HCT116 (cell line): Measurements from ENCODE around the gene RAET1G. TPM values are rescaled to one million over a fixed set of nuclear protein-coding genes. Genes with fewer than 3 reads are reported as not detected.

Experiments used
- ATAC-seq: fragments of 200-7000 bp; cut with Tn5 transposase; 2 replicates; pipeline ENCODE4 v1.9.1; 2020; ENCODE audit warnings: mild to moderate bottlenecking, moderate library complexity
- BruUV-seq: library from RNA; stranded (reverse); fragments of 400-500 nt; replicated peaks from 2 replicates; lab custom pipeline; 2021; lab: Mats Ljungman, UMichigan
- CTCF ChIA-PET: fragments of 300-600 bp; sonication (Branson Sonifier 250); formaldehyde crosslinking; loops from one replicate; lab custom pipeline; 2021; ENCODE audit warnings: antibody characterized with exemption; lab: Charles Lee
- POLR2A ChIA-PET: fragments of 300-600, 350-600 bp; sonication (Branson Sonifier 250); formaldehyde crosslinking; loops from one replicate; lab custom pipeline; 2021; ENCODE audit warnings: antibody characterized with exemption; lab: Charles Lee
- RAD21 ChIA-PET, 2 experiments: fragments of 300-600 bp; sonication (Branson Sonifier 250); formaldehyde crosslinking; loops; one replicate each; lab custom pipeline; 2023; ENCODE audit warnings: low total read pairs in 2 of 2; ENCODE audit not compliant: uncharacterized antibody in 2 of 2, unreplicated experiment in 2 of 2, low non-redundant PET in 1 of 2; lab: Charles Lee
- DNase-seq: peaks from one replicate; pipeline ENCODE4 v3.0.0-alpha.2; 2010; ENCODE audit warnings: low read depth, low spot score
- H2AFZ ChIP-seq: fragments of 200-600 bp; shearing (Covaris generic), sonication (generic); 2 replicates; pipeline ENCODE4 v1.6.1; 2017; ENCODE audit warnings: low read depth, mixed run types, mixed read lengths, antibody characterized with exemption, low read length; ENCODE audit not compliant: poor library complexity, severe bottlenecking
- H3K27ac ChIP-seq: 2 replicates; pipeline ENCODE4 v1.5.1; 2012; ENCODE audit warnings: low read depth, low read length
- H3K27me3 ChIP-seq: fragments of 200-600 bp; sonication (generic); 2 replicates; pipeline ENCODE4 v1.6.1; 2016; ENCODE audit warnings: mixed run types, low read length, mixed read lengths; ENCODE audit not compliant: insufficient read depth
- H3K36me3 ChIP-seq, 2 experiments: fragments of 200-500 bp in 1 of 2; fragments of 200-600 bp in 1 of 2; sonication (Bioruptor generic) in 1 of 2; sonication (generic) in 1 of 2; 2 replicates each; pipeline versions ENCODE4 v1.5.1 to v1.6.1; 2014 to 2016; ENCODE audit warnings: low read length in 2 of 2, inconsistent platforms in 1 of 2, mixed read lengths in 1 of 2, mixed run types in 1 of 2; ENCODE audit not compliant: insufficient read depth in 2 of 2, control insufficient read depth in 1 of 2
- H3K4me1 ChIP-seq, 2 experiments: fragments of 200-600 bp in 1 of 2; sonication (generic) in 1 of 2; 2 replicates each; pipeline versions ENCODE4 v1.5.1 to v1.6.1; 2012 to 2017; ENCODE audit warnings: low read length in 2 of 2, inconsistent platforms in 1 of 2, mild to moderate bottlenecking in 1 of 2, mixed read lengths in 1 of 2, mixed run types in 1 of 2, moderate library complexity in 1 of 2; ENCODE audit not compliant: insufficient read depth in 2 of 2, control insufficient read depth in 1 of 2
- H3K4me2 ChIP-seq: fragments of 200-600 bp; sonication (generic); 2 replicates; pipeline ENCODE4 v1.6.1; 2017; ENCODE audit warnings: mixed run types, low read length, mixed read lengths
- H3K4me3 ChIP-seq, 2 experiments: fragments of 200-600 bp in 1 of 2; sonication (generic) in 1 of 2; replicated peaks in 1 of 2; 2 replicates each; pipeline ENCODE4 v1.5.1; 2011 to 2016; ENCODE audit warnings: low read length in 2 of 2, control low read depth in 1 of 2, low read depth in 1 of 2, mild to moderate bottlenecking in 1 of 2, mixed read lengths in 1 of 2, mixed run types in 1 of 2
- H3K79me2 ChIP-seq: fragments of 200-600 bp; sonication (generic); 2 replicates; pipeline ENCODE4 v1.6.1; 2017; ENCODE audit warnings: mild to moderate bottlenecking, mixed run types, low read length, moderate library complexity, mixed read lengths; ENCODE audit not compliant: insufficient read depth
- H3K9ac ChIP-seq: fragments of 200-600 bp; sonication (generic); 2 replicates; pipeline ENCODE4 v1.6.1; 2016; ENCODE audit warnings: low read length, mixed read lengths
- H3K9me2 ChIP-seq: fragments of 200-600 bp; sonication (generic), shearing (Covaris generic); 2 replicates; pipeline ENCODE4 v1.6.1; 2017; ENCODE audit warnings: mixed run types, mild to moderate bottlenecking, moderate library complexity; ENCODE audit not compliant: insufficient read depth
- H3K9me3 ChIP-seq, 2 experiments: fragments of 200-500 bp in 1 of 2; fragments of 200-600 bp in 1 of 2; sonication (Bioruptor generic) in 1 of 2; sonication (generic) in 1 of 2; 2 replicates each; pipeline ENCODE4 v1.6.1; 2014 to 2017; ENCODE audit warnings: low read length in 2 of 2, mixed read lengths in 2 of 2, inconsistent platforms in 1 of 2, low read depth in 1 of 2, mild to moderate bottlenecking in 1 of 2, mixed run types in 1 of 2, moderate library complexity in 1 of 2; ENCODE audit not compliant: control insufficient read depth in 1 of 2, insufficient read depth in 1 of 2
- H4K20me1 ChIP-seq: fragments of 200-600 bp; sonication (generic), shearing (Covaris generic); 2 replicates; pipeline ENCODE4 v1.6.1; 2017; ENCODE audit warnings: mixed run types, mild to moderate bottlenecking, moderate library complexity; ENCODE audit not compliant: insufficient read depth
- FOSL1 ChIP-seq: IDR thresholded peaks from 2 replicates; pipeline ENCODE4 v1.6.1; 2012; ENCODE audit warnings: low read depth
- JUND ChIP-seq: IDR thresholded peaks from 2 replicates; pipeline ENCODE4 v1.6.1; 2012
- RAD21 ChIP-seq: IDR thresholded peaks from 2 replicates; pipeline ENCODE4 v1.6.1; 2012; ENCODE audit warnings: low read depth, mild to moderate bottlenecking
- SRF ChIP-seq: IDR thresholded peaks from 2 replicates; pipeline ENCODE4 v1.6.1; 2012; ENCODE audit warnings: low read depth
- intact Hi-C: fragments of 100-400 bp; cut with micrococcal nuclease; formaldehyde crosslinking; loops from 2 replicates; pipeline ENCODE4 v1.10.0; 2022
- total RNA-seq: library from RNA; stranded (reverse); gene quantifications from one replicate; pipeline ENCODE4 v1.2.1, GENCODE V29; 2021; ENCODE audit not compliant: unreplicated experiment

The RAET1G gene
- total RNA-seq, 1 experiment from 2014 or later = 0.37 TPM

- Histone ChIP-seq H3K79me2 (no peaks in the 10 kb centered on the region), H3K9me3 (no peaks in the 10 kb centered on the region), H3K4me3 (peak overlapping the region; percentile 13 to 51), H3K27me3 (no peaks in the 10 kb centered on the region), H3K36me3 (no peaks in the 10 kb centered on the region), H3K27ac (peak overlapping the region; percentile 66), H4K20me1 (no peaks in the 10 kb centered on the region), H3K9me2 (no peaks in the 10 kb centered on the region), H3K4me2 (peak overlapping the region; percentile 90), H3K9ac (peak overlapping the region; percentile 47), H3K4me1 (peaks cover 39 to 42% of the 10 kb centered on the region in 2 experiments), H2AFZ (peak overlapping the region; percentile 96)
- BruUV-seq = no TSS peak
- CTCF ChIA-PET = interaction anchor here (1.0 kb wide), 2 partner anchors 11 to 56 kb away, joined by 3 to 5 read pairs; no protein-coding TSS in a partner anchor
- intact Hi-C loops = loop anchor here (2.0 to 5.0 kb wide), 2 partner anchors 32 to 250 kb away; partner anchors contain the start of genes KATNA1 and LRP11
- peak; percentile 39 for ATAC-seq
- DNase-seq = peak; percentile 23
- peak; percentile 53; the same call in 1 of the 2 replicates for TF ChIP-seq FOSL1
- TF ChIP-seq SRF = no peak
- POLR2A ChIA-PET = interaction anchor here (0.6 kb wide), 1 partner anchor 1121 kb away, joined by 3 read pairs; no protein-coding TSS in a partner anchor
- RAD21 ChIA-PET = interaction anchor here in 1 of 2 experiments (0.5 kb wide), 1 partner anchor 65 kb away, joined by 3 read pairs; no protein-coding TSS in a partner anchor
Measured at GRCh38 chr6:149897015-149897697, 25.8 kb downstream of the RAET1G start.

- DNase-seq = no peak
- H3K36me3 ChIP-seq = no peaks in the 10 kb centered on the region
- no peaks in the 10 kb centered on the region for H3K9me3 ChIP-seq
- no peaks in the 10 kb centered on the region for H3K79me2 ChIP-seq
- no peaks in the 10 kb centered on the region for H3K27me3 ChIP-seq
- CTCF ChIA-PET = interaction anchor here (1.0 kb wide), 2 partner anchors 10 to 56 kb away, joined by 3 to 5 read pairs; no protein-coding TSS in a partner anchor
- peak overlapping the region in 1 of 2 experiments; percentile 51; a peak in 3 of 4 replicates for H3K4me3 ChIP-seq
- intact Hi-C loops = loop anchor here (2.0 to 5.0 kb wide), 2 partner anchors 32 to 249 kb away; partner anchors contain the start of genes KATNA1 and LRP11
- H3K9ac ChIP-seq = peak overlapping the region; percentile 47
- TF ChIP-seq SRF (no peak), FOSL1 (peak; percentile 33; the same call in 1 of the 2 replicates), RAD21 (no peak), JUND (peak; percentile 34; the same call in 1 of the 2 replicates)
- POLR2A ChIA-PET = no interaction called here
- peaks cover 39 to 42% of the 10 kb centered on the region in 2 experiments for H3K4me1 ChIP-seq
- no TSS peak for BruUV-seq
- H3K4me2 ChIP-seq = peak overlapping the region; percentile 90
- ATAC-seq = peak; percentile 37
- peak overlapping the region; percentile 66 for H3K27ac ChIP-seq
- RAD21 ChIA-PET = interaction anchor here in 1 of 2 experiments (0.5 kb wide), 1 partner anchor 64 kb away, joined by 3 read pairs; no protein-coding TSS in a partner anchor
- peak overlapping the region; percentile 96 for H2AFZ ChIP-seq
- no peaks in the 10 kb centered on the region for H4K20me1 ChIP-seq
- no peaks in the 10 kb centered on the region for H3K9me2 ChIP-seq
Measured at GRCh38 chr6:149896491-149896890, 26.4 kb downstream of the RAET1G start.
